ENCODE results near the gene MUC21.
"Not testable (repeated sequence)": the region's sequence is repeated elsewhere in the genome, so short reads cannot be mapped to it uniquely, and the experiment has no call there.

The MUC21 gene

GRCh38 chr6:30964075-30964474 lies 19.4 kb upstream of the MUC21 start:
- TF ChIP-seq CTCF (IDR thresholded peaks at IDR 0.05): no peak
- no peak overlapping the region for H3K27ac ChIP-seq
- no peak for DNase-seq (ENCODE audit: low spot score)
- H3K4me3 ChIP-seq: no peak overlapping the region

- no peak for TF ChIP-seq CTCF (IDR thresholded peaks at IDR 0.05)
- no peak overlapping the region for H3K4me3 ChIP-seq
- DNase-seq (ENCODE audit: low spot score): no peak
- H3K27ac ChIP-seq: no peak overlapping the region
Measured at GRCh38 chr6:30965140-30965601, 18.3 kb upstream of the MUC21 start.

- no peak for DNase-seq (ENCODE audit: low spot score)
- no peak overlapping the region for H3K4me3 ChIP-seq
- TF ChIP-seq CTCF (IDR thresholded peaks at IDR 0.05): no peak
- H3K27ac ChIP-seq: no peak overlapping the region
Measured at GRCh38 chr6:30966154-30966553, 17.4 kb upstream of the MUC21 start.

GRCh38 chr6:30969171-30969570 lies 14.3 kb upstream of the MUC21 start:
- DNase-seq (ENCODE audit: low spot score); H3K4me3 ChIP-seq; H3K27ac ChIP-seq: not testable (repeated sequence)

- H3K27ac ChIP-seq: no peak overlapping the region
- H3K4me3 ChIP-seq: no peak overlapping the region
- TF ChIP-seq CTCF (IDR thresholded peaks at IDR 0.05): no peak
- no peak for DNase-seq (ENCODE audit: low spot score)
Measured at GRCh38 chr6:30970946-30971345, 12.6 kb upstream of the MUC21 start.

GRCh38 chr6:30972816-30973215 lies 10.7 kb upstream of the MUC21 start:
- Histone ChIP-seq H3K27ac (no peak overlapping the region), H3K4me3 (no peak overlapping the region)
- TF ChIP-seq CTCF (IDR thresholded peaks at IDR 0.05): no peak
- no peak for DNase-seq (ENCODE audit: low spot score)

- Histone ChIP-seq H3K27ac (no peak overlapping the region), H3K4me3 (no peak overlapping the region)
- no peak for DNase-seq (ENCODE audit: low spot score)
- no peak for TF ChIP-seq CTCF (IDR thresholded peaks at IDR 0.05)
Measured at GRCh38 chr6:30974490-30975252, 8.8 kb upstream of the MUC21 start.

Data from coronary artery (tissue), 2 donors.